ENCODE data around the gene ITGA6.
A peak's percentile ranks its signal among the peaks of the same experiment; 100 is the strongest.
"Not testable (repeated sequence)": the region's sequence is repeated elsewhere in the genome, so short reads cannot be mapped to it uniquely, and the experiment has no call there.

The ITGA6 gene

DNA sequence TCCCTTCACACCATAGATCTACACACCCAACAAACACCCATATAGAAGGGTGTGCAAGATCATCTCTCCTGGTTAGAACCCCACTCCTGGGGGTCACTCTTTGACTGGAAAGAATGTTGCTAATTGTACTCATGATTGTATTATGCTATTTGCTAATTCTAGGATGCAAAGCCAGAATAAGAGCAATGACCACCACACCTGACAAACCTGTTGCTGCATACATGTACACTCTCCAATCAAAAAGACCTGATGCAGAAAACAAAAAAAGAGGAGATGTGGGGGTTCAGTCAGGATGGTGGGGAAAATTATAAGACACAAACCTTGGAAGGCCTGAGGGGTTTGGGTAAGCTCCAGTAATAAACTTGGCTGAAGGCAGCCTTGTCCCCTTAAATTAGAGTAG is 91.6 kb downstream of the ITGA6 start:
- no peak for DNase-seq

DNA sequence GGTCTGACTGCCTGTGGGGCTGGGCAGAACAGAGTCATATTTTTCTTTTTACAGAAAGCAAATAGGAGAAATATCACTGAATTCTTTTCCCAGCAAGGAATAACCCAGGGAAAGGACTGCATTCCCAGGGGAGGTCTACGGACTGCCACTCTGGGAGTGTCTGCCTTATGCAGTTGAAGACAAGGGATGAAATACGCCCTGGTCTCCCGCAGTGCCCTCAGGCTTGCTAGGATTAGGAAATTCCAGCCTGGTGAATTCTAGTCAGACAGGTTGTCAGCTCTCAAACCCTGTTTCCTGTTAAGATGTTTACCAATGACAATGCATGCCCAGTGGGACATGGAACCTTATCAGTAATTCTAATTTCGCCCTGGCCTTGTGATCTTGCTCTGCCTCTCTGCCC is 98.2 kb downstream of the ITGA6 start:
- no peak for DNase-seq

DNA sequence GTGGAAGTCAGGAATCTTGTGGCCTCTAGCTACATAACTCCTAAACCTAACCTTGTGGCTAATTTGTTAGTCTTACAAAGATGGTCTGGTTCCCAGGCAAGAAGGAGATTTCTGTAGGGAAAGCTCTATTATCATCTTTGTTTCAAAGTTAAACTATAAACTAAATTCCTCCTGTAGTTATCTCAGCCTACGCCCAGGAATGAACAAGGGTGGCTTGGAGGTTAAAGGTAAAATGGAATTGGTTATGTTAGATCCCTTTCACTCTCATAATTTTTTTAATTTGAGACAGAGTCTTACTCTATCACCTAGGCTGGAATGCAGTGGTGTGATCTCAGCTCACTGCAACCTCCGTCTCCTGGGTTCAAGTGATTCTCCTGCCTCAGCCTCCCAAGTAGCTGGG is 103.9 kb downstream of the ITGA6 start:
- no peak for DNase-seq

DNA sequence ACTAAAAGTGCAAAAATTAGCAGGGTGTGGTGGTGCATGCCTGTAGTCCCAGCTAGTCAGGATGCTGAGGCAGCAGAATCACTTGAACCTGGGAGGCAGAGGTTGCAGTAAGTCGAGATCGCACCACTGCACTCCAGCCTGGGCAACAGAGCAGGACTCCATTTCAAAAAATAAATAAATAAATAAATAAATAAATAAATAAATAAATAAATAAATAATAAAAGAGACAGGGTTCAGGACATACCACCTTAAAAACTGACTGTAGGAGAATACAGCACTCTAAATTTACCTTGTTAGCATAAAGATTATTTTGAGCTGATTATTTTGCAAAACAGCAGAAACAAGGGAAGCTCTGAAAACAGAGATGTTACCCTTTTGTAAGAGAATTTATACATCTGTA is 105.1 kb downstream of the ITGA6 start:
- not testable (repeated sequence) for DNase-seq

DNA sequence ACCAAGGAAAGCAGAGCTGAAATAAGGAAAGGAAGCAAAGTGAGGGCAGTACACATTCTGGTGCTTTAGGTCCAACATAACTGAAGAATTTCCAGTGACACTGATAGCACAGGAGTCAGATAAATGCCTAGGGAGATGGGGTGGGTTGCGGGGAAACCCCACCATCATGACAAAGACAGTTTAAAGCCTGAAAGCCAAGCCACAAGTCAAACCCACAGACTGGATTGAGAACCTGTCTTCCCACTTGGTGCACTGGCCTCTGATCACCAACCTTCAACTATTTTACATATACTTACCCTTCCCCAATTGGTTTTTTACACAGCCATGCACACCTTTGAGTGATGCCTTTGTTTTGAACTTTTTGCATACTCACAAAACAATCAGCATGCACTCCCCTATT is 106.3 kb downstream of the ITGA6 start:
- no peak for DNase-seq

DNA sequence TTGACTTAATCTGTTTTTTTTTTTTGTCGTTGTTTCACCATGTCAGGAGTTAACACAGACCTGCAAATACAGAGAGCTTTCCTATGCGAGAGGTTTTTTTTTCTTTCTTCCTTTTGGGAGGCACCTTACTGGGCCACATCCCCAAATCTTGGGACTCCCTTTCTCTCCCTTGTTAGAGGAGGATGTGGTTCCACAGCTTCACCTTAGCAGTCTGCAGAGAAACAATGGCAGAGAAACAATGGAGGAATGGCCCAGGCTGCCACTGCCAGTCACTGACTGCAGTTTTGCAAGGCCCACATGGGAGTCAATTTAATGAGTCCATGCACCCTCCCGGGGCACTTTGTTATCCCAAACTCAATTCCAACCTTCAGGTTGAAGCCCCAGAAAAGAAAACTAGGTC is 107.7 kb downstream of the ITGA6 start:
- DNase-seq, result no peak

DNA sequence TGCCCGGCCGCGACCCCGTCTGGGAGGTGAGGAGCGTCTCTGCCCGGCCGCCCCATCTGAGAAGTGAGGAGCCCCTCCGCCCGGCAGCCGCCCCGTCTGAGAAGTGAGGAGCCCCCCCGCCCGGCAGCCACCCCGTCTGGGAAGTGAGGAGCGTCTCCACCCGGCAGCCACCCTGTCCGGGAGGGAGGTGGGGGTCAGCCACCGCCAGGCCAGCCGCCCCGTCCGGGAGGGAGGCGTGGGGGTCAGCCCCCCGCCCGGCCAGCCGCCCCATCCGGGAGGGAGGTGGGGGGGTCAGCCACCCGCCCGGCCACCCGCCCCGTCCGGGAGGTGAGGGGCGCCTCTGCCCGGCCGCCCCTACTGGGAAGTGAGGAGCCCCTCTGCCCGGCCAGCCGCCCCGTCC is 110.5 kb downstream of the ITGA6 start:
- DNase-seq, result not testable (repeated sequence)

DNA sequence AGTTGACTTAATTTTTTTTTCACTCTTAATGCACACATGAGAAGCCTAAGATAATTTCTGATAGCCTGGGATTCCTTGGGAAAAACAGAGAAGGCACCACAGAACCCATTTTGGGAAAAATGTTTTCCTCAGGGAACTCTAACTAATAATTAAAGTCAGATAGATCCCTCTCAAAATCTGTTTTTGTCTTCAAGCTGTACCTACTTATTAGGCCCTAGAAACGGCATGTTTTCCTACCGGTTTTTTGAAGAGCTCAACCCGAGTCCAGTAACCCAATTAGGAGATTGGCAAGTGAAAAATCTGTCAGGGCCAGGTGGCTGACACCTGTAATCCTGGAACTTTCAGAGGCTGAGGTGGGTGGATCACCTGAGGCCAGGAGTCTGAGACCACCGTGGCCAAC is 112.4 kb downstream of the ITGA6 start:
- no peak for DNase-seq

DNA sequence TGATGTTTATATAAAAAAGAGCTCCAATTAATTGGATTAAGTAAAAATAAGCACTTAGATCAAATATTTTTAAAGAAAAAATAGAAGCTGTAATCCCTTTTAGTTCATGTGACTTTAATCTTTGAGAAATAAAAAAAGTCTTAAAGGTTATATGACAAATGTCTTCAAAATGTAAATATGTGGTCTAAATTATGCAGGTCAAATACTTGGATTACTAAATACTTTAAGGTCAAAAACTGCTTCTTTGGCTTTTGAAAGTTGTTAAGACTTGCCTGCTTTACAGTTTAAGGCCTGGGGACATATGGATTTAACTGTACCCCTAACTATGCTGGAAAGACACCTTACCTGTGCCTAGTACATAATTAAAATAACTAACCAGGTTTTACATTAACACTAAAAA is 113.0 kb downstream of the ITGA6 start:
- no peak for DNase-seq

DNA sequence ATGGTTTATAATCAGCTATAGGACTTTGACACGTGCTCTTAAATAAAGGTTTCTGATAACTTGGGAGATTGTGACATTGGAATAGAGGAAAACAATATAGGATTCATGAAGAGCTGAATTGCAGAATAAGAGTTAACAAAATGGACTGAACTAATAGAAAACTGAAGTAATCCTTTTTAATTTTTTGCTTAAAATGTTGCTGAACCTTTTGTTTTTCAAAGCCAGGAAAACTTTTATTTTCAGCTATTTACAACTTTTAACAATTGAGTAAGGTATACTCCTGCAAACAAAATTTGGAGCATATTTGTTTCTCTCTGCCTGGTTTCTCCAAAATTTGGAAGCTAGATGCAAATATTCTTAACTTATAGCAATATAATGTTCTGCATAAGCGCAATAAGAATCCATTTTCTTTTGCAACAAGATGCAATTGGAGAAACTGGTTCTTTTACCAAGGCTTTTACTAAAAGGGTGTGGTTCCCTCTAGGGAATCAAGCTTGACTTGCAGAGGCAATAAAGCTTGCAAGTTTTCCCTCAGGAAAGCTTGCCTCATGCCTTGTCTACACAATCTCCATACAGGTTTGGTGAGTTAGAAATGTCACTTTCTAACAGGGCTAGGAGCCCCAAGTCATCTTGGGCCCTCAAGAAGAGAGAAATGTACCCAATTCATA is 118.2 kb downstream of the ITGA6 start:
- no peak for DNase-seq

DNA sequence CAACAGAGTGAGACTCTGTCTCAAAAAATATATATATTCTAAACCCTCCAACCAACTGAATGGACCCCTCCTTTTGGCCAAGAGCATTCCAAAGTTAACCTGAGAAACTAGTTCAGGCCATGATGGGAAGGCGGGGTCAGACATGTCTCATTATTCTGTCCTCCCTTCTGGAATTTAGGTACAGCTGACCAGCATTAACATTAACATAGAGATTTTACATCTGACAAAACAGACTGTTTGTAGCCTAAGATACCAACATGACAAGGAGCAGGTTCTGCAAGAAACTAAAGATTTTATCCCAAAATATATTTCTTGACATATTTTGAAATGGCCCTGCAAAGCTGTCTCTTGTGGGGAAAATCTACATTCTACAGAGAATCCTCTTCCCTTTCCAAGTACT is 121.7 kb downstream of the ITGA6 start:
- no peak for DNase-seq

DNA sequence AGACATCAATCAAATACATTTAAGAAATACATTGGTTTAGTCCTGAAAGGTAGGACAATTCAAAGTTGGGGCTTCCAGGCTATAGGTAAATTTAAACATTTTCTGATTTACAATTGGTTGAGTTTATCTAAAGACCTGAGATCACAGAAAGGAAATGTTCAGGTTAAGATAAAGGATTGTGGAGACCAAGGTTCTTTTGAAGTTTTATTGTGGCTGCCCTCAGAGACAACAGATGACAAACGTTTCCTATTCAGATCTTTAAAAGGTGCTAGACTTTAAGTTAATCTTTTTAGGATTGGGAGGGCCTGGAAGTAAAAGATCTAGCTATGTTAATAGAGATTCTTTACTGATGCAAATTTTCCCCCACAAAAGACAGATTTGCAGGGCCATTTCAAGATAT is 122.4 kb downstream of the ITGA6 start:
- not testable (repeated sequence) for DNase-seq

DNA sequence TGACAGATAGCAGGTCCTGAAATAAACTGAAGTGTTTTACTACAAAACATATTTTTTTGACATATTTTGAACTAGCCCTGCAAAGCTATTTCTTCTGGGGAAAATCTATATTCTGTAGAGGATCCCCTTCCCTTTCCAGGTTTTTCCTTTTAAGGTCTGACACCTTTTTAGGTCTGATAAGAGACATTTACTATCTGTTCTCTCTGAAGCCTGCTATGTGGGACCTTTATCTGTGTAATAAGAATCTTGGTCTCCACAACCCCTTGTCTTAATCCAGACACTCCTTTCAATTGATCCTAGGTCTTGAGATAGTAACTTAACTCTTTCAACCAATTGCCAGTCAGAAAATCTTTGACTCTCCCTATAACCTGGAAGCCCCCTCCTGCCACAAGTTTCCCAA is 123.0 kb downstream of the ITGA6 start:
- DNase-seq, result no peak

DNA sequence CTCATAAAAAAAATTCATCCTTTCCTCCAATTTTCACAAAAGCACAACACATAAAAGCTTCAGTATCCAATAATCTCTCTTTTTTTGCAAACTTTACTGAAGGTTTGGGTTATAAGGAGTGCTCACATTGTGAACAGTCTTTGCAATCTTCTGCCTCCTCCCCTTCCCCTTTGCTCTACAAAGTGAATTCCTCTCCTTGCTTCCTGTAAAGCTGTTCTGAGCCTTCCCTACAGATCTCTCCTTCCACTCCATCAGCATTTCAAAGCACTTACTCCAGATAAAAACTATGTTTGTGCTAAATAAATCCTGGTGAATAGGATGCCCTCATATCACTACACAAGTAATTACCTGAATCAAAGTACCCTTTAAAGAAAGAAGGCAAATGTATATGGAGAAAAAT is 123.9 kb downstream of the ITGA6 start:
- DNase-seq, result no peak

DNA sequence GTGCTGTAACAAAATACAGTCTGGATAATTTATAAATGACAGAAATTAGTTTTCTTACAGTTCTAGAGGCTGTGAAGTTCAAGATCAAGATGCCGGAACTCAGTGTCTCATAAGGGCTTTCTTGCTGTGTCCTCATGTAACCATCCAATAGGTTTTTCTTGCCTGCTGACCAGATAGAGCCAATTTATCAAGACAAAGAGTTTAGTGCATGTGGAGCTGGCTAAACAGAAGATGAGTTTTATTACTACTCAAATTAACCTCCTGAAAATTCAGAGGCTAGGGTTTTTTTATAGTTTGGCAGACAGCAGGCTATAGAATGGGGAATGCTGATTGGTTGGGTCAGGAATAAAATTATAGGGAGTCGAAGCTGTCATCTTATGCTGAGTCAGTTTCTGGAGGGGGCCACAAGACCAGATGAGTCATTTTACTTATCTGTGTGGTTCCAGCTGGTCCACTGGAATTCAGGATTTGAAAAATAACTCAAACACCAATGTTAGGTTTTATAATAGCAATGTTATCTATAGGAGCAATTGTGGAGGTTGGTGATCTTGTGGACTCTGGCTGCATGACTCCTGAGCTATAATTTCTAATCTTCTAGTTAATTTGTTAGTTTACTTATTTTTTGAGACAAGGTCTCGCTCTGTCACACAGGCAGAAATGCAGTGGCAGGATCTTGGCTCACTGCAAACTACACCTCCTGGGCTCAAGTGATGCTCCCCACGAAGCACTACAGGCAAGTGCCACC is 125.3 kb downstream of the ITGA6 start:
- peak in 1 of 2 experiments; percentile 17 for DNase-seq

DNA sequence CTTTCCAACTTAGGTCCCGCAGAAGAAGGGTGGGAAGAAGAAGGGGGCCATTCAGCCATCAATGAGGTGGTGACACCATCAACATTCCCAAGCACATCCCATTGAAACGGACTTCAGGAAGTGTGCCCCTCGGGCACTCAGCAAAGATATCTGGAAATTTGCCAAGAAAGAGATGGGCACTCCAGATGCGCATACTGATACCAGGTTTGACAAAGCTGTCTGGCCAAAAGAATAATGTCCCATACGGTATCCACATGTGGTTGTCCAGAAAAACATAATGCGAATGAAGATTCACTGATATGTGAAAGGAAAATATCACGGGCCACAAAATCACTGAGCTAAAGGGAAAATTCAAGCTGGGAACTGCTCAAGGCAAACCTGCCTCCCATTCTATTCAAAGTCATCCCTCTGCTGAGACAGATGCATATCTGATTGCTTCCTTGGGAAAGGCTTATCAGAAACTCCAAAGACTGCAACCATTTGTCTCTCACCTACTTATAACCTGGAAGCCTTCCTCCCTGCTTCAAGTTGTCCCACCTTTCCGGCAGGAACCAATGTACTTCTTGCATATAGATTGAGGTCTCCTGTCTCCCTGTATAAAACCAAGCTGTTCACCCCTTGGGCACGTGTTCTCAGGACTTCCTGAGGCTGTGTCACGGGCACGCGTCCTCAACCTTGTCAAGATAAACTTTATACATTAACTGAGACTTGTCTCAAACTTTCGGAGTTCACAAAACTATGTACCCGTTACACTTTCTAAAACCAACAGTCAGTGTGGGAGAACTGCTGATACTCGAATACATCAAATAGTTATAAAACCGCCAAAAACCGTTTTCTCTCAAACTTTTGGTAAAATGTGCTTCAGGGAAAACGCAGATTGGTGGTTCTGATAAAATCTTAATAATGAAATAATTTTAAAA is 127.2 kb downstream of the ITGA6 start:
- no peak for DNase-seq

DNA sequence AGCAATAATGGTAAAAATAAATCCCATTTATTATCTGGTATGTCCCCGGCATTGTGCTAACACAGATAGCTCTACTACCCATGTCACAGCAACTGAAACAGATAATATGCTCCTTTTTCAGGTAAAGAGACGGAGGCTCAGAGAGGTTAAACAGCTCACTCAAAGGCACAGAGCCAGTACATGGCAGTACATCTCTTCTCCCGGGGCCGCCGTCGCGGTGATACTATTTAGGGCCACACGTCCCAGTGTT is 127.8 kb downstream of the ITGA6 start:
- no peak for DNase-seq
